ENCODE data around the gene LRRC18.

DNA sequence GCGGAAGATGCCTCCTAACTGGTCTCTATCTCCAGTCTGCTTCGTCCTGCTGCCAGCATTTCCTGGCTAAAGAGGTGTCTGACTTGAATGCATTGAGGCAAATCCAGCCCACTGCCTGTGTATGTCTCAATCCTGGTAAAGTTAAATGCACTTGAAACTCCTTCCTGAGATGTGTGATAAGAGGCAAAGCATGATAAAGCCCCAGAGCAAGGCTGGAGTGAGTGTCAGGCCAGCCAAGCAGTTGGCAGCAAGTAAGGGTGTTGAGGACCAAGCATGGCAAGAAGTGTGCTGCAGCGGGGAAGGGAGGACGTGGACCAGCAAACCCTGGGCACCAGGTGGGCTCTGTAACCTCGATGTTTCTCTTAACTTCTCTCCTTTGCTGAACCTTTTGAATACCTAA lies 29.1 kb downstream of the LRRC18 start:
- TF ChIP-seq, protein P1, sequence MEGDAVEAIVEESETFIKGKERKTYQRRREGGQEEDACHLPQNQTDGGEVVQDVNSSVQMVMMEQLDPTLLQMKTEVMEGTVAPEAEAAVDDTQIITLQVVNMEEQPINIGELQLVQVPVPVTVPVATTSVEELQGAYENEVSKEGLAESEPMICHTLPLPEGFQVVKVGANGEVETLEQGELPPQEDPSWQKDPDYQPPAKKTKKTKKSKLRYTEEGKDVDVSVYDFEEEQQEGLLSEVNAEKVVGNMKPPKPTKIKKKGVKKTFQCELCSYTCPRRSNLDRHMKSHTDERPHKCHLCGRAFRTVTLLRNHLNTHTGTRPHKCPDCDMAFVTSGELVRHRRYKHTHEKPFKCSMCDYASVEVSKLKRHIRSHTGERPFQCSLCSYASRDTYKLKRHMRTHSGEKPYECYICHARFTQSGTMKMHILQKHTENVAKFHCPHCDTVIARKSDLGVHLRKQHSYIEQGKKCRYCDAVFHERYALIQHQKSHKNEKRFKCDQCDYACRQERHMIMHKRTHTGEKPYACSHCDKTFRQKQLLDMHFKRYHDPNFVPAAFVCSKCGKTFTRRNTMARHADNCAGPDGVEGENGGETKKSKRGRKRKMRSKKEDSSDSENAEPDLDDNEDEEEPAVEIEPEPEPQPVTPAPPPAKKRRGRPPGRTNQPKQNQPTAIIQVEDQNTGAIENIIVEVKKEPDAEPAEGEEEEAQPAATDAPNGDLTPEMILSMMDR (IDR thresholded peaks at IDR 0.05; ENCODE audit: extremely low read depth in 1 of 2, insufficient read depth in 1 of 2, low read depth in 1 of 2, low read length in 2 of 2): no peak
- TF ChIP-seq FOS (IDR thresholded peaks at IDR 0.05; ENCODE audit: borderline replicate concordance, insufficient read depth, low read length): no peak
